Endometrial microvascular endothelial cells (primary cell): ENCODE data around the gene ADAMTS13. TPM values are rescaled to one million over a fixed set of nuclear protein-coding genes. Genes with fewer than 3 reads are reported as not detected.

Source experiments
- in situ Hi-C: cut with HindIII; loops from 2 replicates; pipeline ENCODE4 v1.10.0; 2017; ENCODE audit warnings: low sequenced_read_pairs, low pct_unique_long_range_greater_than_20kb; ENCODE audit errors: inconsistent ontology term
- total RNA-seq: library from RNA; depleted of rRNA; stranded (reverse); fragments of >200 nt; gene quantifications from one replicate; pipeline ENCODE4 v1.2.3, GENCODE V29; 2015; ENCODE audit errors: inconsistent ontology term

The ADAMTS13 gene
- total RNA-seq, 1 donor from 2014 or later, result 1.8 TPM

DNA sequence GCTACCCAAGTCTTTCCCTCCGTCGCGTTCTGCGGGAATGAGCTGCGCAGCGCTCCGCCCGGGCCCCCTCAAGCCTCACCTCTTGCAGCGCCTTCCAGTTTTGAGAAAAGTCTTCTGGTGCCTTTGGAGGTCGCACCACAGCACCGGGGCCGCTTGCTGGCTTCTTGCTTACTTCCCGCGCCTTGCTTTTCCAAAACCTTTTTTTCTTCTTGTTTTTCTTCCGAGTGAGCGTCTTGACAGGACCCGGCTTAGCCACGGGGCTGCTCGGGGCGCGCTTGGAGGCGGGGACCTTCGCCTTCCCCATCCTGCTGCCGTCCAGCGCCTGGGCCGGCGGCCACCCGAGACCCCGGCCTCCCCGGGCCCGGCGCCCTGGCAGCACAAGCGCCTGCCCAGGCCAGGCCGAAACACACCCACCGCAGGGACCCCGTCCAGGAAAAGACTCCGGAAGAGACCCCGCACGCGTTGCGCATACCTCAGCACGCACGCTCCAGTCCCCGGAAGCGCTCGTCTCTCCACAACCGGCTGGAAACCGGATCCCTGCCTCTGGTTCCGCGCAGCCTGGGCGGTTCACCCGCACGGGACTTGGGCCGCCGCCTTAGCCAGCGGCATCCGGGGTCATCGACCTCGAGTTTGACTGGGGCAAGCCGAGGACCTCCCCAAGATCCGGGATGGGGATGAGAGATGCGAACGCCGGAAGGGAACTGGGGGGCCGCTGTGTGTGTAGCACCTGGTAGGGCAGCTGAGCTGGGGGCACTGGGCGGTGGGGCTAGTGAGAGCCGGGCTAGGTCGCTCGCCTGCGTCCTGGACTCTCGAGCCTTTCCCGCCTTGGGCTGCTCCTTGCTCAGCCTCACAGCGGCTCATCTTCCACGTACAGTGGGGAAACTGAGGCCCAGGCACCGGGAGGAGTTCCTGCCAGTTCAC is 4.4 kb upstream of the ADAMTS13 start, which contains the start of gene REXO4:
REXO4 (minus strand) TSS at position 470 of the 921 bp plus-strand sequence; CDS start at position 304, 166 bp downstream.
- in situ Hi-C loops, result loop anchor here (5.0 kb wide), 1 partner anchor 40 kb away; the partner anchor contains the start of genes STKLD1 and SURF4

DNA sequence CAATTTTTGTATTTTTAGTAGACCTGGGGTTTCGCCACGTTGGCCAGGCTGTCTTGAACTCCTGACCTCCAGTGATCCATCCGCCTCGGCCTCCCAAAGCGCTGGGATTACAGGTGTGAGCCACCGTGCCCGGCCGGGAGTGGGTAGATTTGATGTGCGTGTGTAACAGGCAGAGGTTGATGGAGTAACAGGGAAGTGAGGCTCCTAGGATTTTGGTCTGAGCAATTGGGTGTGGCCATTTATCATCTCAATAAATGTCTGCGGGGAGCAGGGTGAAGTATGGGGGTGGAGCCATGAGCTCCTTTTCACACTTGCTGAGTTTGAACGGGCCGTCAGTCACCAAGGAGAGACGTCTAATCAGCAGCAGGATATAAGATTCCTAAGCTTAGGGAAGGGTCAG is 3.2 kb upstream of the ADAMTS13 start:
- in situ Hi-C loops, result loop anchor here (5.0 kb wide), 1 partner anchor 42 kb away; the partner anchor contains the start of genes STKLD1 and SURF4

DNA sequence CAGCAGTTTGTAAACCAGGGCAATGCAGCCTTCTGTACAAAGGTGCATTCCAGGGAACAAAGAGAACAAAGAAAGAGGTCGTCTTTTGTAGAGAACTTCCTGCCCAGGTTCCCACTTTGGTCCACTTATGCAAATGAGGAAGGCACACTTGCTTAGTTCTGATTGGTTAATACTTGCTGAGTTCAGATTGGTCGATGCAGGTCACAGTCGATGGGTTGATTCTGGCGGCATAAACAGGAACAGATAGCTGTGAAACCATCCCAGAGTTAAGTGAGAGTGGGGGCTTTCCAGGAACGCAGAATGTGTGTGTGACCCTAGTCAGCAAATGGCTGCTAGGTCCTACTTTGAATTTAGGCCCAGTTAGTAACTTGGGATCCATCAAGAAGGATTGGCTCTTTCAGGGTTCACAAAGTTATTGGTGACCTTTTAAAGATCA is 1.8 kb upstream of the ADAMTS13 start:
- in situ Hi-C loops, result no loop called here

DNA sequence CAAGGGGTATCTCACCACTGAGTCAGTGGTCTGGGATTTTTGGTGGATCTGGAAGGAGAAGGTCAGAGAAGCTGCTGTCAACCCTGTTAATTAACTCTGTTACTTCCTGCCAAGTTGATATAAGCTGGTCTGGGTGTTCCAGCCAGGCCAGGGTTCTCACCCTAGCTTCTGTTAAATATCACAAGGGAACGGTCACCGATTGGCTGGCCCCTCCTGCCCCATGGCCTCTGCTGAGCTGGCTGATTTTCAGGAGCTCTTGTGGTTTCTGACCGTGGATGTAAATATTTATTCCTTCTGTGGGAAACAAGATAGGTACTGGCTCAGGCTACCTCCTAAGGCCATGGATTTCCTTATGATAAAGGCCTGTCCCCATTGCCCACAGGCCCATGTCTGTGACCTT is 1.0 kb downstream of the ADAMTS13 start:
- in situ Hi-C loops, result no loop called here

DNA sequence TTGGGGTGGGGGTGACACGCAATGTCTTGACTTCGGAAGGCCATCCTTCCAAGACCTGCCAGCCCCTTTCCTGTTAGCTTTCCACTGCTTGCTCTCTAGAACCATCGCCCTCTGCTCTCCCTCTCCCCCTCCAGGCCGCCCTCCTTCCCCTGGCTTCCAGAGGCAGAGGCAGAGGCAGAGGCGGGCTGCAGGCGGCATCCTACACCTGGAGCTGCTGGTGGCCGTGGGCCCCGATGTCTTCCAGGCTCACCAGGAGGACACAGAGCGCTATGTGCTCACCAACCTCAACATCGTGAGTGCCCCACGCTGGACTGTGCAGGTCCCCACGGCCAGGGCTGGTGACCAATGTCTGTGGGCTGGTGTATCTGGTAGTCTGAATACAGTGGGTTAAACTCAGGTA is 2.0 kb downstream of the ADAMTS13 start:
- in situ Hi-C loops, result no loop called here

DNA sequence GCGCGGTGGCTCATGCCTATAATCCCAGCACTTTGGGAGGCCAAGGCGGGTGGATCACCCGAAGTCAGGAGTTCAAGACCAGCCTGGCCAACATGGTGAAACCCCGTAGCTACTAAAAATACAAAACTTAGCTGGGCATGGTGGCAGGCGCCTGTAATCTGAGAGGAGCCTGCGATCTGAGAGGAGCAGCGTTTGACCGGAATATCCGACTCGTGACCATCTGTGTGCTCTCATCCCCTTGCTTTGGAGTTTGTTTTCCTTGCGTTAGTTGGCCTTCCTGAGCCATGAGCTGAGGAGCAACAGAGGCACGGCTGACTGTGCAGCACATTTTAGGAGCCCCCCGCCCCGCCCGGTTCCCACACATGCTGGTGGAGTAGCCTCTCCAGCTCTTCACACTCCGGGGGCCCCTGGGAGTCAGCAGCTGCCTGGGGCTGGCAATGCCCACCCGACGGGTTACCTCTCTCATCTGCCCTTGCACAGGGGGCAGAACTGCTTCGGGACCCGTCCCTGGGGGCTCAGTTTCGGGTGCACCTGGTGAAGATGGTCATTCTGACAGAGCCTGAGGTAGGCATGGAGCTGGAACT is 3.0 kb downstream of the ADAMTS13 start:
- in situ Hi-C loops, result no loop called here

DNA sequence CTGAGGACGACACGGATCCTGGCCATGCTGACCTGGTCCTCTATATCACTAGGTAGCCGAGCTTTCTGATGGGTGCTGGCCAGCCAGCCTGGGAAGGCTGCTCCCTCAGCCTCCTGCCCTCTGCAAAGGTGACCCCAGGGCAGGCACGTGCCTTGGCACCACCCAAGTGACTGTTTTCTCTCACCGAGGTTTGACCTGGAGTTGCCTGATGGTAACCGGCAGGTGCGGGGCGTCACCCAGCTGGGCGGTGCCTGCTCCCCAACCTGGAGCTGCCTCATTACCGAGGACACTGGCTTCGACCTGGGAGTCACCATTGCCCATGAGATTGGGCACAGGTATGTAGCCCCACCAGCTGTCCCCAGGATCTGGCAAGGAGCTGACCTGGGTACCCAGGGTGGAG is 3.8 kb downstream of the ADAMTS13 start:
- in situ Hi-C loops, result no loop called here

DNA sequence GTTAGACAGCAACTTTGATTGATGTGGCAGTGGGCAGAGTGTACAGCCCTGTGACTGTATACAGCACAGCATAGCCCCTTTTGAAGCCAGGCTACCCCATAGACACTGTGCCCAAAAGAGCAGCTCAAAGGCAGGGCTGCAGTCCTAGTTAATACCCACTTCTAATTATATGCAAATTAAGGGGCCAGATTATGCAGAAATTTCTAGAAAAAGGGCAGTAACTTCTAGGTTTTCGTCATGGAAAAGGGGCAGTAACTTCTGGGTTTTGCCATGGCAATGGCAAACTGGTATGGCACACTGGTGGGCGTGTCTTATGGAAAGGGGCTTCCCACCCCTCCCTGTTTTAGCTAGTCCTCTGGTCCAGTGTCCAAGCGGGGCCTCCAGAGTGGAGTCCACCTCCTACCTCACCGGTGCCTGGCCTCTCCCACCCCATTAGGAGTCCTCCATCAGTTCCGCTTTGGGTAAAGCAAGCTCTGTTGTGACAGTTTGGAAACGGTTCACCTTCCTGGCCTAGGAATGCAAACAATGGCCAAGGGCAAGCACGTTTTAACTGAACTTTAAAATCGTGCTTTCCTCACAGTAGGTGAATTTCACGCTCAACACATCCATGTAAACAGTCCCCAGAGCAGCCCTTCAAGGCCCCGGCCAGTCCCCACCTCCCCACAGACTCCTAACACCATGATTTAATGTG is 5.6 kb downstream of the ADAMTS13 start:
- in situ Hi-C loops, result no loop called here

DNA sequence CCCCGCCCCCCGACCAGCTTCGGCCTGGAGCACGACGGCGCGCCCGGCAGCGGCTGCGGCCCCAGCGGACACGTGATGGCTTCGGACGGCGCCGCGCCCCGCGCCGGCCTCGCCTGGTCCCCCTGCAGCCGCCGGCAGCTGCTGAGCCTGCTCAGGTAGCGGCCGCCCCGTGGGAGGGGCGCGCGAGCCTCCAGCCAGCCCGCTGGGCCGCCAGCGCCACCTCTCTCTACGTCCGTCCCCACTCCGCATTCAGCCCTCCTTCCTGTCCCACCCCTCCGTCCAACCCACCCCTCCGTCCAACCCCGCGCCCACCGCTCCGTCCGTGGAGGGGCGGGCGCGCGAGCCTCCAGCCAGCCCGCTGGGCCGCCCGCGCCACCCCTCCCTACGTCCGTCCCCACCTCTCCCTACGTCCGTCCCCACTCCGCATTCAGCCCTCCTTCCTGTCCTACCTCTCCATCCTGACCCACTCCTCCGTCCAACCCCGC is 6.5 kb downstream of the ADAMTS13 start:
- in situ Hi-C loops, result no loop called here

DNA sequence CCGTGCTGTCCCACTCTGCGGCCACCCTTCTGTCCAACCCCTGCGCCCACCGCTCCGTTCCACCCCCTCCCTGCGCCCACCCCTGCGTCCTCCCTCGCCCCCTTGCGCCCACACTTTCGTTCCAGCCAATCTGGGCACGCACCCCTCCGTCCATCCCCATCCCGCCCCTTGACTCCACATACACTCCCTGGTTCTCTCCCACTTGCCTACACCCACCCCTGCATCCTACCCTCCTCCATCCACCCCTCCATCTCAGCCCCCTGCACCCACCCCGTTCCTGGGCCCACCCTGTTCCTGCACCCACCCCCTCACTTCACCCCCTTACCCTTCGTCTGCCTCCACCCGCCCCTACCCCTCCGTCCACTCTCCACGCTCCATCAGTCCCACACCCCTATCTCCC is 7.0 kb downstream of the ADAMTS13 start:
- in situ Hi-C loops, result no loop called here

DNA sequence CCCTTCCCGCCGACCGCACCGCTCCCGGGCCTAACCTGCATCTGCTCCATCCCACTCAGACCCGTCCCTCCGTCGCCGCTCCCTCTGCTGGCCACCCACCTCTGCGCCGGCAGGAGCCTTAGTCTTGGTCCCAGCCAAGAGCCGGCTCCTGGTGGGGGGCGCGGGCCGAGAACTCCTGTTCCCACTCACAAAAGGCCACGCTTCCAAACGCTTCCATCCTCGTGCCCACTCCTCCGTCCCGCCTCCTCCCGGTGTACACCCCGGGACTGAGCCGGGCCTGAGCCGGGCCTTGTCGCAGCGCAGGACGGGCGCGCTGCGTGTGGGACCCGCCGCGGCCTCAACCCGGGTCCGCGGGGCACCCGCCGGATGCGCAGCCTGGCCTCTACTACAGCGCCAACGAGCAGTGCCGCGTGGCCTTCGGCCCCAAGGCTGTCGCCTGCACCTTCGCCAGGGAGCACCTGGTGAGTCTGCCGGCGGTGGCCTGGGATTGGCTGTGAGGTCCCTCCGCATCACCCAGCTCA is 7.5 kb downstream of the ADAMTS13 start:
- in situ Hi-C loops, result no loop called here

DNA sequence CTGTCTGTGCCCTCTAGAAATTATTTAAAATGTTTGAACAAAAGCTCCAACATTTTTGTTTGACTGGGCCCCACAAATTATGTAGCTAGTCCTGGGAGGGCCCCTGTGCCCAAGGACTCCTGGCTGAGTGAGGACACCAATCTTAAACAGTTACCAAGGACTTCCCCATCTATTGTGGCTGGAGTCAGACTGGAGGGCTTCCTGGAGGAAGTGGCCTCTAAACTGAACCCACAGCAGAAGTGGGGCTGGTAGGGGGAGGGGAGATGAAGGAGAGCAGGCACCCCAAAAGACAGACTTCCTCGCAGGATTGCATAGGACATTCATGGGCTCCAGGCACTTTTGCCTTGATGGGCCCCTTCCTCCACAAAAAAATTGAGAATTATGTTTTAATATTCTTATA is 8.1 kb downstream of the ADAMTS13 start:
- in situ Hi-C loops, result no loop called here

DNA sequence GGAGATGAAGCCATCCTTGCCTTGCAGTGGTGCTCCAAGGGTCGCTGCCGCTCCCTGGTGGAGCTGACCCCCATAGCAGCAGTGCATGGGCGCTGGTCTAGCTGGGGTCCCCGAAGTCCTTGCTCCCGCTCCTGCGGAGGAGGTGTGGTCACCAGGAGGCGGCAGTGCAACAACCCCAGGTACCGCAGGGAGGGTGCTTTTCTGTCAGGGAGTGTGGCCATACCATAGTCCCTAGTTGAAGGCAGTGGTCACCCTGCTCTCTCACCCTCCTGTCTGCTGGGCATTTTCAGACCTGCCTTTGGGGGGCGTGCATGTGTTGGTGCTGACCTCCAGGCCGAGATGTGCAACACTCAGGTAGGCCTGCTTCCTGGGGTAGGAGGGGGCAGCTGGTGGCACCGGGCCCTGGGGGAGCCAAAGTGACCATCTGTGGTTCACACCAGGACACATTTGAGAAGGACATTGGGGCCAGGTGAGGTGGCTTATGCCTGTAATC is 11.2 kb downstream of the ADAMTS13 start:
- in situ Hi-C loops, result no loop called here

DNA sequence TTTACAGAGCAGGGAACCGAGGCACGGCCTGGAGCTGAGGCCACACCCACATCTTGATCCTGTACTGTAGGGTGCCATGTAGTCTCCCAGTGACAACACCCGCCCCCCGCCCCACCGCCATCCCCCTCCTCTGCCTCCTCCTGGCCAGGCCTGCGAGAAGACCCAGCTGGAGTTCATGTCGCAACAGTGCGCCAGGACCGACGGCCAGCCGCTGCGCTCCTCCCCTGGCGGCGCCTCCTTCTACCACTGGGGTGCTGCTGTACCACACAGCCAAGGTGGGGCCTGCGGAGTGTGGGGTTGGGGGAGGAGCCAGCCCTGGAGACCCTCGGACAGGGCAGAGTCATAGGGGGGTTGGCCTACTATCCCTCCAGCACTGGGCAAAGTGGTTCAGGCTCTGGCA is 14.5 kb downstream of the ADAMTS13 start:
- in situ Hi-C loops, result no loop called here

DNA sequence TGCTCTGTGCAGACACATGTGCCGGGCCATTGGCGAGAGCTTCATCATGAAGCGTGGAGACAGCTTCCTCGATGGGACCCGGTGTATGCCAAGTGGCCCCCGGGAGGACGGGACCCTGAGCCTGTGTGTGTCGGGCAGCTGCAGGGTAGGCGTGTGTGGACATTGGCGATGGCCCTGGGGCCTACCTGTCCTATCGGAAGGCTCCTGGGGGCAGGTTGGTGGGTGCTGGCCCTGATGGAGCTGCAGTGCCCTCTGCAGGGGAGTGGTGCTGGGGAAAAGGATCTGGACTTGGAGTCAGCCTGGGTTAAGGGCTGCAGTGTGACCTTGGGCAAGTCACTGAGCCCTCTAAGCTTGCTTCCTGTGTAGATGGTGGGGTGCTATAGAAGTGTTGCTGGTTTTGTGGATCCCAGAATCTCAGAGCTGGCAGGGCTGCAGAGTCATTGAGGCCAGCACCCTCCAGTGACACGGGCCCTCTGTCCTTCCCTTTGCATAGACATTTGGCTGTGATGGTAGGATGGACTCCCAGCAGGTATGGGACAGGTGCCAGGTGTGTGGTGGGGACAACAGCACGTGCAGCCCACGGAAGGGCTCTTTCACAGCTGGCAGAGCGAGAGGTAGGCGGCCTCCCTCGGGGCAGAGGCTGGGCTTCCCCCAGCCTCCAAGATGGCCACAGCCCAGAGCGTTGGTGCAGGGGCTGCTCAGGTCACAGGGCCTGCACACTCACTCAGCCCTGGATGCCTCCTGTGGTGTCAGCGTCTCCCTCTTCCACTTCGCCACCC is 15.8 kb downstream of the ADAMTS13 start:
- in situ Hi-C loops, result no loop called here

DNA sequence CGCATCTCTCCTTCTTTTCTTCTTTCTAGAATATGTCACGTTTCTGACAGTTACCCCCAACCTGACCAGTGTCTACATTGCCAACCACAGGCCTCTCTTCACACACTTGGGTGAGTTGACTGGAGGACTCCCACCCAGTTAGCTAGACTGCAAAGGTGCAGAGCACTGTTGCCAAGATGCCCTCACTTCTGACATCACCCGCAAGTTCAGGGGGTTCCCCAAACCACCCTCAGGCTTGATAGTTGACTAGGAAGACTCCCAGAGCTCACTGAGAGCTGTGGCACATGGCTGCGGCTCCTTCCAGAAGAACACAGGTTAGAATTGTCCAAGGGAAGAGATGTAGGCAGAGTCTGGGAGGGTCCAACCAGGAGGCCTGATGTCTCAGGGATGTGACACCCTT is 17.2 kb downstream of the ADAMTS13 start:
- in situ Hi-C loops, result no loop called here

DNA sequence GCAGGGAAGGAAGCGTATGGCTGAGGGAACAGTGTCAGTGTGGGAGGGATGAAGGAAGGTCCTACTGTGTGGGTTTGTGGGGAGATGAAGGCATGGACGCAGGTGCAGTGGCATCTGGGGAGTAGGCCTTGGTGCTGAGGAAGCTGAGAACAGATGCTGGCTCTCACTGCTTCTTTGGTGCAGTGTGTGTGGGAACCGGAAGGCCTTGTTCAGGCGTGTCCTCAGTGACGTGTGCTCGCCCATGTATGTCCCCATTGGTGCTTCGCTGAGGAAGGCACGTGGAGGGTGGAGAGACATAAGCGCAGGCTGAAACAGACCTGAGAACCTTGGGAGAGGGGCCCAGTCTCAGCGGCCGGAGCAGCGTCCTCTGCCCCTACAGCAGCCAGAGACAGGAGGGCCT is 18.7 kb downstream of the ADAMTS13 start:
- in situ Hi-C loops, result no loop called here

DNA sequence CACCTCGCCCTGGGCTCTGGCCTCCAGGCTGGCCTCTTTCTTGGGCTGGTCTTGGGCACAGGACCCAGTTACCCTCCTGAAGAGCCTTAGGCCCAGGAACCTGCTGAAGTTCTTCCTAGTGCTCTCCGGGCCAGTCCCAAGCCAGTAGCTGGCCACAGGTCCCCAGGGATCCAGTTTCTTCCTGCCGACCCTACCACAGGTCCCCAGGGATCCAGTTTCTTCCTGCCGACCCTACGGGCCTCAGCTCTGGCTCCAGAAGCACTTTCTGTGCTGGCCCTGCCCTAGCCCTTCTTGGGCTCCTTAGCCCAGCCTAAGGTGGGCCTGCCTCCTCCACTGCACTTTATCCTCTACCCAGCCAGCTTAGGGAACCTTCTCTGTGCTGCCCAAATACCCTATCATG is 19.4 kb downstream of the ADAMTS13 start:
- in situ Hi-C loops, result no loop called here
